Measurements from ENCODE around the gene LCNL1.
"Not testable (repeated sequence)": the region's sequence is repeated elsewhere in the genome, so short reads cannot be mapped to it uniquely, and the experiment has no call there.

The LCNL1 gene

GRCh38 chr9:136995362-136995761 is 12.6 kb downstream of the LCNL1 start:
- no peak for DNase-seq

GRCh38 chr9:136995772-136996311 is 13.0 kb downstream of the LCNL1 start:
- DNase-seq, result no peak

- peak; percentile 75 for DNase-seq
Measured at GRCh38 chr9:136996361-136997292, 13.8 kb downstream of the LCNL1 start, which contains the start of gene CLIC3. CLIC3 (minus strand) TSS chr9:136996568; CDS start chr9:136996543, 25 bp downstream.

- DNase-seq, result no peak
Measured at GRCh38 chr9:136997371-136997770, 14.6 kb downstream of the LCNL1 start.

- DNase-seq, result no peak
Measured at GRCh38 chr9:136997830-136998234, 15.0 kb downstream of the LCNL1 start.

GRCh38 chr9:137000177-137000930 is 17.6 kb downstream of the LCNL1 start:
- peak; percentile 75 for DNase-seq

GRCh38 chr9:137001857-137002645 is 19.3 kb downstream of the LCNL1 start:
- DNase-seq, result no peak

GRCh38 chr9:137002646-137003041 is 19.9 kb downstream of the LCNL1 start:
- DNase-seq, result no peak

GRCh38 chr9:137004285-137004684 is 21.5 kb downstream of the LCNL1 start:
- DNase-seq, result not testable (repeated sequence)

- peak; percentile 50 for DNase-seq
Measured at GRCh38 chr9:137006116-137007003, 23.6 kb downstream of the LCNL1 start.

- no peak for DNase-seq
Measured at GRCh38 chr9:137007108-137007815, 24.5 kb downstream of the LCNL1 start.

- no peak for DNase-seq
Measured at GRCh38 chr9:137007816-137008270, 25.1 kb downstream of the LCNL1 start.

GRCh38 chr9:137008312-137008711 is 25.5 kb downstream of the LCNL1 start:
- DNase-seq, result no peak

GRCh38 chr9:137009217-137009616 is 26.4 kb downstream of the LCNL1 start:
- no peak for DNase-seq

GRCh38 chr9:137009938-137010732 is 27.3 kb downstream of the LCNL1 start:
- no peak for DNase-seq

GRCh38 chr9:137011156-137011555 is 28.4 kb downstream of the LCNL1 start:
- DNase-seq, result no peak

GRCh38 chr9:137011907-137012675 is 29.3 kb downstream of the LCNL1 start:
- no peak for DNase-seq

GRCh38 chr9:137012694-137013570 is 30.1 kb downstream of the LCNL1 start:
- no peak for DNase-seq
